ENCODE measurements around the gene POLD3. TPM values are rescaled to one million over a fixed set of nuclear protein-coding genes. Genes with fewer than 3 reads are reported as not detected.

The POLD3 gene
- total RNA-seq, 1 donor: 12.3 TPM

GRCh38 chr11:74566146-74566960, 26.0 kb upstream of the POLD3 start:
- Histone ChIP-seq H3K4me2 (ENCODE audit: insufficient read depth, low read length) (no peak overlapping the region), H3K4me3 (ENCODE audit: insufficient read depth, low read length) (no peak overlapping the region), H4K20me1 (ENCODE audit: insufficient read depth, low read length) (no peaks in the 10 kb centered on the region), H3K27me3 (ENCODE audit: insufficient read depth, low read length) (peaks cover 6% of the 10 kb centered on the region), H3K27ac (ENCODE audit: low read depth, low read length) (no peak overlapping the region), H3K36me3 (ENCODE audit: insufficient read depth, low read length) (no peaks in the 10 kb centered on the region), H3K79me2 (ENCODE audit: insufficient read depth, low read length) (no peaks in the 10 kb centered on the region), H3K9me3 (ENCODE audit: low read depth, low read length) (no peaks in the 10 kb centered on the region), H2AFZ (ENCODE audit: low read length) (no peak overlapping the region), H3K4me1 (ENCODE audit: insufficient read depth, low read length) (no peaks in the 10 kb centered on the region)
- DNase-seq (ENCODE audit: insufficient read length, low spot score, missing footprints): no peak
- TF ChIP-seq, protein P1, sequence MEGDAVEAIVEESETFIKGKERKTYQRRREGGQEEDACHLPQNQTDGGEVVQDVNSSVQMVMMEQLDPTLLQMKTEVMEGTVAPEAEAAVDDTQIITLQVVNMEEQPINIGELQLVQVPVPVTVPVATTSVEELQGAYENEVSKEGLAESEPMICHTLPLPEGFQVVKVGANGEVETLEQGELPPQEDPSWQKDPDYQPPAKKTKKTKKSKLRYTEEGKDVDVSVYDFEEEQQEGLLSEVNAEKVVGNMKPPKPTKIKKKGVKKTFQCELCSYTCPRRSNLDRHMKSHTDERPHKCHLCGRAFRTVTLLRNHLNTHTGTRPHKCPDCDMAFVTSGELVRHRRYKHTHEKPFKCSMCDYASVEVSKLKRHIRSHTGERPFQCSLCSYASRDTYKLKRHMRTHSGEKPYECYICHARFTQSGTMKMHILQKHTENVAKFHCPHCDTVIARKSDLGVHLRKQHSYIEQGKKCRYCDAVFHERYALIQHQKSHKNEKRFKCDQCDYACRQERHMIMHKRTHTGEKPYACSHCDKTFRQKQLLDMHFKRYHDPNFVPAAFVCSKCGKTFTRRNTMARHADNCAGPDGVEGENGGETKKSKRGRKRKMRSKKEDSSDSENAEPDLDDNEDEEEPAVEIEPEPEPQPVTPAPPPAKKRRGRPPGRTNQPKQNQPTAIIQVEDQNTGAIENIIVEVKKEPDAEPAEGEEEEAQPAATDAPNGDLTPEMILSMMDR (IDR thresholded peaks at IDR 0.05; ENCODE audit: extremely low read depth, low read depth, low read length): no peak

DNA sequence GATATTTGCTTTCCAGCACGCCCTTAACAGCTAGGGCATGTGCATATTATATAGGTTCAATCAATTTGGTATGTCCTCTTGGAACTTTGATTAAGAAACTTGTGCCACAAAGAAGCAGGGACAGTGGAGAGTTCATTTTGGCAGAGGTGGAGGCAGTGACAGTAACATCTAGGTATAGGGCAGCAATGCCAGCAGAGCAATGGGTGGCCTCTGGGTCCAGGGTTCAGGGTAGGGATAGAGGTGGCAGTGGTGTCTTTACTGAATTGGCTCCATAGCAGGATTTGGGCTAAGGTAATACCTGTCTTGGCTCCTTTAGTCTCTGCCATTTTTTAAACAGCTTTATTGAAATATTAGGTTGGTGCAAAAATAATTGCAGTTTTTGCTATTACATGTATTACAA, 24.4 kb upstream of the POLD3 start:
- Histone ChIP-seq H3K4me2 (ENCODE audit: insufficient read depth, low read length) (no peak overlapping the region), H3K27me3 (ENCODE audit: insufficient read depth, low read length) (peaks cover 6% of the 10 kb centered on the region), H3K9me3 (ENCODE audit: low read depth, low read length) (no peaks in the 10 kb centered on the region), H4K20me1 (ENCODE audit: insufficient read depth, low read length) (no peaks in the 10 kb centered on the region), H3K27ac (ENCODE audit: low read depth, low read length) (no peak overlapping the region), H3K79me2 (ENCODE audit: insufficient read depth, low read length) (no peaks in the 10 kb centered on the region), H3K36me3 (ENCODE audit: insufficient read depth, low read length) (no peaks in the 10 kb centered on the region), H2AFZ (ENCODE audit: low read length) (no peak overlapping the region), H3K4me1 (ENCODE audit: insufficient read depth, low read length) (no peaks in the 10 kb centered on the region), H3K4me3 (ENCODE audit: insufficient read depth, low read length) (no peak overlapping the region)
- no peak for DNase-seq (ENCODE audit: insufficient read length, low spot score, missing footprints)
- TF ChIP-seq, protein P1 (IDR thresholded peaks at IDR 0.05; ENCODE audit: extremely low read depth, low read depth, low read length): no peak

GRCh38 chr11:74570266-74571061, 21.9 kb upstream of the POLD3 start:
- Histone ChIP-seq H3K4me2 (ENCODE audit: insufficient read depth, low read length) (no peak overlapping the region), H3K27ac (ENCODE audit: low read depth, low read length) (no peak overlapping the region), H3K4me1 (ENCODE audit: insufficient read depth, low read length) (no peaks in the 10 kb centered on the region), H3K79me2 (ENCODE audit: insufficient read depth, low read length) (no peaks in the 10 kb centered on the region), H3K4me3 (ENCODE audit: insufficient read depth, low read length) (no peak overlapping the region), H3K27me3 (ENCODE audit: insufficient read depth, low read length) (peaks cover 3% of the 10 kb centered on the region), H2AFZ (ENCODE audit: low read length) (no peak overlapping the region), H4K20me1 (ENCODE audit: insufficient read depth, low read length) (no peaks in the 10 kb centered on the region), H3K36me3 (ENCODE audit: insufficient read depth, low read length) (no peaks in the 10 kb centered on the region), H3K9me3 (ENCODE audit: low read depth, low read length) (no peaks in the 10 kb centered on the region)
- peak; percentile 76 for DNase-seq (ENCODE audit: insufficient read length, low spot score, missing footprints)
- TF ChIP-seq, protein P1 (IDR thresholded peaks at IDR 0.05; ENCODE audit: extremely low read depth, low read depth, low read length): peak; percentile 75

DNA sequence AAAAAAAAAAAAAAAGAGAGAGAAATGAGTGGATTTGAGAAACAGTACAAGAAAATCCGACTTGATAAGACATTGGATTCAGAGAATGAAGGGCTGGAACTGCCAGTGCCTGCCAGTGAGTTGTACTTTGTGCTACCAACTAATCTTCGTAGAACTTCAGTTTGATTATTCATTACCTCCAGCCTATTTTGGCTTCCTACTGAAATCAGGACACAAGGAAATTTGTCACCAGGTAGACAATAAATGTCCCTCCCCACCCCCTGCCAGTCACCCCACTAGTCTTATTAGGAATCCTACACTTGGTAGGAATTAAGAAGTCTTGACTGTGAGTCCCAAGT, 21.4 kb upstream of the POLD3 start:
- no peak for DNase-seq (ENCODE audit: insufficient read length, low spot score, missing footprints)
- Histone ChIP-seq H3K4me1 (ENCODE audit: insufficient read depth, low read length) (no peaks in the 10 kb centered on the region), H3K27me3 (ENCODE audit: insufficient read depth, low read length) (peaks cover 3% of the 10 kb centered on the region), H4K20me1 (ENCODE audit: insufficient read depth, low read length) (no peaks in the 10 kb centered on the region), H3K9me3 (ENCODE audit: low read depth, low read length) (no peaks in the 10 kb centered on the region), H2AFZ (ENCODE audit: low read length) (no peak overlapping the region), H3K79me2 (ENCODE audit: insufficient read depth, low read length) (no peaks in the 10 kb centered on the region), H3K4me3 (ENCODE audit: insufficient read depth, low read length) (no peak overlapping the region), H3K27ac (ENCODE audit: low read depth, low read length) (no peak overlapping the region), H3K36me3 (ENCODE audit: insufficient read depth, low read length) (no peaks in the 10 kb centered on the region), H3K4me2 (ENCODE audit: insufficient read depth, low read length) (no peak overlapping the region)
- TF ChIP-seq, protein P1 (IDR thresholded peaks at IDR 0.05; ENCODE audit: extremely low read depth, low read depth, low read length): no peak
